Ovary (tissue), 3 donors: Measurements from ENCODE around the gene STPG1.

Experiments used
- EP300 ChIP-seq: sonication (generic); formaldehyde crosslinking; IDR thresholded peaks from one replicate; pipeline ENCODE4 v1.6.1; 2017; ENCODE audit warnings: antibody characterized with exemption
- POLR2A ChIP-seq: fragments of 450-650 bp; IDR thresholded peaks from one replicate; pipeline ENCODE4 v1.6.1; 2017; ENCODE audit warnings: antibody characterized with exemption, mild to moderate bottlenecking, moderate library complexity
- TF ChIP-seq, protein P1 (sequence below), 3 donors: fragments of 450-650 bp in 2 of 3; fragments of 200-600 bp in 1 of 3; IDR thresholded peaks; one replicate each; pipeline versions ENCODE4 v1.5.1 to v1.8.0; 2016 to 2022; ENCODE audit warnings: antibody characterized with exemption in 3 of 3, mild to moderate bottlenecking in 1 of 3
- donor health status: DM: no; HTN: no; CAD: no.

DNA sequence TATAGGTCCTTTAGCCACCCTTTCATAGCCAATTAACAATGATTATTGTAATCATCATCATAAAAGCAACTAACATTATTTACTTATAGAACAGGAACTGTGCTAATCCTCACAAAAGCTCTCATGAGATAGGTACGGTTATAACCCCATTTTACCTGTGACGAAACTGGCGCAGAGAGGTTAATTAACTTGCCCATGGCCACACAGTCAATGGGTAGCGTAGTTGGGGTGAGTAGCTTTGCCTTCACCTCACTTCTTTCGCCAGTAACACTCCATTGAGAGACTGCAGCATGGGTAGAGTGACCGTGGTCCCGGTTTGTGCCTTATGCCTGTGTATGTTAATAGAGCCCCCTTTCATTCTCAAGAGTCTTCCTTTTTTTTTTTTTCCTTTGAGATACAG is 12.3 kb upstream of the STPG1 start:
- TF ChIP-seq, protein P1, sequence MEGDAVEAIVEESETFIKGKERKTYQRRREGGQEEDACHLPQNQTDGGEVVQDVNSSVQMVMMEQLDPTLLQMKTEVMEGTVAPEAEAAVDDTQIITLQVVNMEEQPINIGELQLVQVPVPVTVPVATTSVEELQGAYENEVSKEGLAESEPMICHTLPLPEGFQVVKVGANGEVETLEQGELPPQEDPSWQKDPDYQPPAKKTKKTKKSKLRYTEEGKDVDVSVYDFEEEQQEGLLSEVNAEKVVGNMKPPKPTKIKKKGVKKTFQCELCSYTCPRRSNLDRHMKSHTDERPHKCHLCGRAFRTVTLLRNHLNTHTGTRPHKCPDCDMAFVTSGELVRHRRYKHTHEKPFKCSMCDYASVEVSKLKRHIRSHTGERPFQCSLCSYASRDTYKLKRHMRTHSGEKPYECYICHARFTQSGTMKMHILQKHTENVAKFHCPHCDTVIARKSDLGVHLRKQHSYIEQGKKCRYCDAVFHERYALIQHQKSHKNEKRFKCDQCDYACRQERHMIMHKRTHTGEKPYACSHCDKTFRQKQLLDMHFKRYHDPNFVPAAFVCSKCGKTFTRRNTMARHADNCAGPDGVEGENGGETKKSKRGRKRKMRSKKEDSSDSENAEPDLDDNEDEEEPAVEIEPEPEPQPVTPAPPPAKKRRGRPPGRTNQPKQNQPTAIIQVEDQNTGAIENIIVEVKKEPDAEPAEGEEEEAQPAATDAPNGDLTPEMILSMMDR (IDR thresholded peaks at IDR 0.05), result no peak
- TF ChIP-seq POLR2A, result no peak
- TF ChIP-seq EP300, result no peak
